ENCODE data around the gene ANP32A. TPM values are rescaled to one million over a fixed set of nuclear protein-coding genes. Genes with fewer than 3 reads are reported as not detected.

The ANP32A gene
- polyA plus RNA-seq, 1 donor (not counting 4 experiments of a cell fraction or from before 2014, with no cell fraction given) = 93.6 TPM

DNA sequence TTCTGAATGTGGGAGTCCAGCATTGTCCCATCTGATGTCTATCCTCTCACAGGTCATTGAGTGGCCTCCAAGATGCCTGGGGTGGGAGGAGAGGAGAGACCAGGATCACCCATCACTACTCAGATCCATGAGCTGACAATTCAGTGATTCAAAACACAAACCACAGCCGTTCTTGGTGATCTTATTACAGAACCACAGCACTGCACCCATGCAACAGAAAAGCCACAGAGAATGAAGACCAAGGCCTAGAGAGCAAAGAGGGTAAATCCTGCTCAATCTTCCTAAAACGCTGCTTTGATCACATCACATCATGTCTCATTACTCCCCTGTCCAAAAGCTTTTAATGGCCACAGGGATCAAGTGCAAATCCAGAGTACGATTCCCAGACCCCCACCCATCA lies 23.5 kb downstream of the ANP32A start:
- Histone ChIP-seq H3K4me2 (ENCODE audit: control insufficient read depth, extremely low read depth, insufficient read depth, low read depth, low read length) (no peak overlapping the region), H3K4me1 (ENCODE audit: control insufficient read depth, extremely low read depth, insufficient read depth, low read length) (peaks cover 30% of the 10 kb centered on the region), H3K36me3 (ENCODE audit: control insufficient read depth in 2 of 2, extremely low read depth in 1 of 2, insufficient read depth in 2 of 2, low read length in 2 of 2) (peaks cover 0 to 4% of the 10 kb centered on the region in 2 experiments), H4K20me1 (ENCODE audit: control insufficient read depth, extremely low read depth, insufficient read depth, low read length) (peaks cover 9% of the 10 kb centered on the region), H3K9me1 (ENCODE audit: control insufficient read depth, extremely low read depth, insufficient read depth, low read length) (peaks cover 2% of the 10 kb centered on the region), H3K79me2 (ENCODE audit: control insufficient read depth, insufficient read depth, low read length) (peaks cover 78% of the 10 kb centered on the region), H3K9ac (ENCODE audit: control insufficient read depth, extremely low read depth, insufficient read depth, low read length) (no peak overlapping the region), H3K27me3 (ENCODE audit: control insufficient read depth, extremely low read depth, insufficient read depth, low read length) (no peaks in the 10 kb centered on the region), H3K9me3 (ENCODE audit: control insufficient read depth, low read depth, low read length) (no peaks in the 10 kb centered on the region), H2AFZ (ENCODE audit: control insufficient read depth, low read length) (no peak overlapping the region), H3K27ac (ENCODE audit: control insufficient read depth, insufficient read depth, low read length) (no peak overlapping the region), H3K4me3 (ENCODE audit: control insufficient read depth in 2 of 3, extremely low read depth in 1 of 3, insufficient read depth in 2 of 3, low read depth in 1 of 3, low read length in 3 of 3) (no peak overlapping the region)
- dilution Hi-C loops (cut with MboI; ENCODE audit: extremely low pct_ligation_motif_present, low sequenced_read_pairs) = no loop called here
- DNase-seq (ENCODE audit: low read depth, low spot score) (no peak), FAIRE-seq (no peak)
- TF ChIP-seq, protein P1, sequence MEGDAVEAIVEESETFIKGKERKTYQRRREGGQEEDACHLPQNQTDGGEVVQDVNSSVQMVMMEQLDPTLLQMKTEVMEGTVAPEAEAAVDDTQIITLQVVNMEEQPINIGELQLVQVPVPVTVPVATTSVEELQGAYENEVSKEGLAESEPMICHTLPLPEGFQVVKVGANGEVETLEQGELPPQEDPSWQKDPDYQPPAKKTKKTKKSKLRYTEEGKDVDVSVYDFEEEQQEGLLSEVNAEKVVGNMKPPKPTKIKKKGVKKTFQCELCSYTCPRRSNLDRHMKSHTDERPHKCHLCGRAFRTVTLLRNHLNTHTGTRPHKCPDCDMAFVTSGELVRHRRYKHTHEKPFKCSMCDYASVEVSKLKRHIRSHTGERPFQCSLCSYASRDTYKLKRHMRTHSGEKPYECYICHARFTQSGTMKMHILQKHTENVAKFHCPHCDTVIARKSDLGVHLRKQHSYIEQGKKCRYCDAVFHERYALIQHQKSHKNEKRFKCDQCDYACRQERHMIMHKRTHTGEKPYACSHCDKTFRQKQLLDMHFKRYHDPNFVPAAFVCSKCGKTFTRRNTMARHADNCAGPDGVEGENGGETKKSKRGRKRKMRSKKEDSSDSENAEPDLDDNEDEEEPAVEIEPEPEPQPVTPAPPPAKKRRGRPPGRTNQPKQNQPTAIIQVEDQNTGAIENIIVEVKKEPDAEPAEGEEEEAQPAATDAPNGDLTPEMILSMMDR (optimal IDR thresholded peaks at IDR 0.05 in 1 of 3, IDR thresholded peaks at IDR 0.05 in 1 of 3, conservative IDR thresholded peaks at IDR 0.05 in 1 of 3; ENCODE audit: extremely low read depth in 1 of 3, insufficient read depth in 2 of 3, low read length in 3 of 3) = no peak

DNA sequence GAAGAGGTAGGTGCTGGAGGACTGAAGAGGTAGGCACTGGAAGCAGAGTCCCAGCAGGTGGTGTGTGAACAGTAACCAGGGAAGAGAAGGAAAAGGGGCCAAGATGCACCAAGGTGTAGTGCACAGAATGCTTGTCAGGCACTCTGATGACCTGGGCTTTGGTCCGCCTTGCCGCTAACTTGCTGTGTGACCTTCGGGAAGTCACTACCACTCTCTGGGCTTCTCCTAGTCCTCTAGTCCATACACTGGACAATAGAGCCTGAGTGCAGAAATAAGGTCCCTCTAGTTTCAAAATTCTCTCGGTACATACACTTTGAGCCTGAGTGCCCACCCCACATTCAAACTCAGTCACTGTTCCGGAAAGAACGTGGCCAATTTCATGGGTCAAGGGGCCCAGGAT lies 24.1 kb downstream of the ANP32A start:
- Histone ChIP-seq H3K4me3 (ENCODE audit: control insufficient read depth in 2 of 3, extremely low read depth in 1 of 3, insufficient read depth in 2 of 3, low read depth in 1 of 3, low read length in 3 of 3) (no peak overlapping the region), H3K9me1 (ENCODE audit: control insufficient read depth, extremely low read depth, insufficient read depth, low read length) (peaks cover 2% of the 10 kb centered on the region), H3K27me3 (ENCODE audit: control insufficient read depth, extremely low read depth, insufficient read depth, low read length) (no peaks in the 10 kb centered on the region), H3K9me3 (ENCODE audit: control insufficient read depth, low read depth, low read length) (no peaks in the 10 kb centered on the region), H3K4me2 (ENCODE audit: control insufficient read depth, extremely low read depth, insufficient read depth, low read depth, low read length) (no peak overlapping the region), H3K36me3 (ENCODE audit: control insufficient read depth in 2 of 2, extremely low read depth in 1 of 2, insufficient read depth in 2 of 2, low read length in 2 of 2) (peaks cover 0 to 4% of the 10 kb centered on the region in 2 experiments), H3K4me1 (ENCODE audit: control insufficient read depth, extremely low read depth, insufficient read depth, low read length) (peaks cover 30% of the 10 kb centered on the region), H3K79me2 (ENCODE audit: control insufficient read depth, insufficient read depth, low read length) (peaks cover 78% of the 10 kb centered on the region), H3K9ac (ENCODE audit: control insufficient read depth, extremely low read depth, insufficient read depth, low read length) (no peak overlapping the region), H4K20me1 (ENCODE audit: control insufficient read depth, extremely low read depth, insufficient read depth, low read length) (peaks cover 4% of the 10 kb centered on the region), H2AFZ (ENCODE audit: control insufficient read depth, low read length) (no peak overlapping the region), H3K27ac (ENCODE audit: control insufficient read depth, insufficient read depth, low read length) (no peak overlapping the region)
- dilution Hi-C loops (cut with MboI; ENCODE audit: extremely low pct_ligation_motif_present, low sequenced_read_pairs) = no loop called here
- DNase-seq (ENCODE audit: low read depth, low spot score) (no peak), FAIRE-seq (no peak)
- TF ChIP-seq EZH2 (IDR thresholded peaks at IDR 0.05; ENCODE audit: low read length) = no peak
- TF ChIP-seq, protein P1 (optimal IDR thresholded peaks at IDR 0.05 in 1 of 3, IDR thresholded peaks at IDR 0.05 in 1 of 3, conservative IDR thresholded peaks at IDR 0.05 in 1 of 3; ENCODE audit: extremely low read depth in 1 of 3, insufficient read depth in 2 of 3, low read length in 3 of 3) = no peak
